ENCODE results near the gene ITGA1. TPM values are rescaled to one million over a fixed set of nuclear protein-coding genes. Genes with fewer than 3 reads are reported as not detected.
"Not testable (repeated sequence)": the region's sequence is repeated elsewhere in the genome, so short reads cannot be mapped to it uniquely, and the experiment has no call there.

ITGA1 gene
- polyA plus RNA-seq, 10 donors = 16.5 to 32.4 (median 23.5) TPM

GRCh38 chr5:52861368-52861767 is 73.7 kb downstream of the ITGA1 start:
- no peak for DNase-seq

- peak in 1 of 3 donors; percentile 11 for DNase-seq
These were observed 76.1 kb downstream of the ITGA1 start for GRCh38 chr5:52863715-52864290.

- DNase-seq = peak in 2 of 3 donors; percentile 51 to 77
These were observed 76.7 kb downstream of the ITGA1 start for GRCh38 chr5:52864371-52864770.

- peak in 1 of 3 donors; percentile 46 for DNase-seq
These were observed 77.2 kb downstream of the ITGA1 start for GRCh38 chr5:52864884-52865283.

GRCh38 chr5:52865991-52866390 is 78.3 kb downstream of the ITGA1 start:
- DNase-seq = not testable (repeated sequence)

- no peak for DNase-seq
These were observed 80.1 kb downstream of the ITGA1 start for GRCh38 chr5:52867809-52868208.

- DNase-seq = no peak
These were observed 80.7 kb downstream of the ITGA1 start for GRCh38 chr5:52868417-52868816.

- no peak for DNase-seq
These were observed 81.7 kb downstream of the ITGA1 start for GRCh38 chr5:52869391-52869790.

- peak in 1 of 3 donors; percentile 28 for DNase-seq
These were observed 82.7 kb downstream of the ITGA1 start for GRCh38 chr5:52870448-52870847.

- DNase-seq = peak in 1 of 3 donors; percentile 25
These were observed 88.1 kb downstream of the ITGA1 start for GRCh38 chr5:52875827-52876226.

- DNase-seq = no peak
These were observed 88.7 kb downstream of the ITGA1 start for GRCh38 chr5:52876456-52876855.

GRCh38 chr5:52878656-52879055 is 90.9 kb downstream of the ITGA1 start:
- DNase-seq = peak in 1 of 3 donors; percentile 32

GRCh38 chr5:52880541-52880940 is 92.8 kb downstream of the ITGA1 start:
- DNase-seq = no peak

- DNase-seq = no peak
These were observed 93.8 kb downstream of the ITGA1 start for GRCh38 chr5:52881468-52881867.

- DNase-seq = peak in 1 of 3 donors; percentile 23
These were observed 95.4 kb downstream of the ITGA1 start for GRCh38 chr5:52883110-52883509.

GRCh38 chr5:52884453-52884852 is 96.7 kb downstream of the ITGA1 start:
- no peak for DNase-seq

- DNase-seq = no peak
These were observed 97.9 kb downstream of the ITGA1 start for GRCh38 chr5:52885614-52886013.

- DNase-seq = no peak
These were observed 98.5 kb downstream of the ITGA1 start for GRCh38 chr5:52886206-52886605.

- no peak for DNase-seq
These were observed 99.3 kb downstream of the ITGA1 start for GRCh38 chr5:52887066-52887465.

- no peak for DNase-seq
These were observed 100.6 kb downstream of the ITGA1 start for GRCh38 chr5:52888363-52888762.

GRCh38 chr5:52892242-52892878 is 104.6 kb downstream of the ITGA1 start:
- DNase-seq = no peak

- DNase-seq = peak in 2 of 3 donors; percentile 36 to 48
These were observed 105.4 kb downstream of the ITGA1 start for GRCh38 chr5:52893105-52893504.

GRCh38 chr5:52893863-52894262 is 106.1 kb downstream of the ITGA1 start:
- no peak for DNase-seq

- DNase-seq = no peak
These were observed 106.7 kb downstream of the ITGA1 start for GRCh38 chr5:52894451-52894850.

All from muscle of back (tissue), 11 donors.